Naive thymus-derived CD4-positive, alpha-beta T cell (primary cell): Measurements from ENCODE around the gene SYT14. TPM values are rescaled to one million over a fixed set of nuclear protein-coding genes. Genes with fewer than 3 reads are reported as not detected.

ENCODE experiments used
- ATAC-seq: fragments of 150-1000 bp; cut with Tn5 transposase; 2 replicates; pipeline ENCODE4 v1.10.0; 2021; ENCODE audit warnings: mild to moderate bottlenecking, moderate library complexity
- CTCF ChIA-PET: fragments of 350-600 bp; sonication (Branson Sonifier 250); formaldehyde crosslinking; loops from one replicate; lab custom pipeline; 2021; ENCODE audit warnings: antibody characterized with exemption; lab: Charles Lee
- POLR2A ChIA-PET: fragments of 350-600 bp; sonication (Branson Sonifier 250); formaldehyde crosslinking; loops from one replicate; lab custom pipeline; 2021; ENCODE audit warnings: antibody characterized with exemption, inconsistent platforms; lab: Charles Lee
- DNase-seq, 9 donors: peaks; one replicate each; pipeline versions ENCODE4 v3.0.0 to v3.0.0-alpha.2; 2020 to 2022; ENCODE audit warnings: mixed read lengths in 1 of 9
- H3K27ac ChIP-seq: one replicate; pipeline ENCODE4 v1.7.0; 2013; ENCODE audit warnings: mild to moderate bottlenecking, low read depth, low read length, moderate library complexity
- H3K27me3 ChIP-seq, 2 donors: one replicate each; pipeline ENCODE4 v1.7.0; 2013; ENCODE audit warnings: low read length in 2 of 2, mild to moderate bottlenecking in 2 of 2, moderate library complexity in 2 of 2; ENCODE audit not compliant: control insufficient read depth in 2 of 2, insufficient read depth in 2 of 2
- H3K36me3 ChIP-seq, 3 experiments: 1 replicate in 2 of 3; 2 replicates in 1 of 3; pipeline ENCODE4 v1.7.0; 2013; ENCODE audit warnings: low read length in 3 of 3, mild to moderate bottlenecking in 3 of 3, moderate library complexity in 1 of 3; ENCODE audit not compliant: insufficient read depth in 3 of 3, control insufficient read depth in 2 of 3
- H3K4me1 ChIP-seq, 2 donors: one replicate each; pipeline ENCODE4 v1.7.0; 2013; ENCODE audit warnings: low read length in 2 of 2, mild to moderate bottlenecking in 2 of 2, moderate library complexity in 1 of 2; ENCODE audit not compliant: control insufficient read depth in 2 of 2, insufficient read depth in 2 of 2
- H3K4me3 ChIP-seq: 2 replicates; pipeline ENCODE4 v1.7.0; 2013; ENCODE audit warnings: mild to moderate bottlenecking, low read length
- H3K9me3 ChIP-seq, 3 experiments: 1 replicate in 2 of 3; 2 replicates in 1 of 3; pipeline ENCODE4 v1.7.0; 2013; ENCODE audit warnings: low read length in 3 of 3; ENCODE audit not compliant: control insufficient read depth in 2 of 3
- H3K27ac Mint-ChIP-seq, 9 donors: one replicate each; pipeline ENCODE4 v1.8.0; 2020 to 2022; ENCODE audit warnings: mixed read lengths in 9 of 9, mild to moderate bottlenecking in 8 of 9, moderate library complexity in 5 of 9, inconsistent platforms in 2 of 9
- H3K27me3 Mint-ChIP-seq, 5 donors: one replicate each; pipeline ENCODE4 v1.8.0; 2021 to 2022; ENCODE audit warnings: mixed read lengths in 5 of 5, mild to moderate bottlenecking in 1 of 5
- H3K36me3 Mint-ChIP-seq, 5 donors: one replicate each; pipeline ENCODE4 v1.8.0; 2020 to 2022; ENCODE audit warnings: mixed read lengths in 5 of 5, mild to moderate bottlenecking in 3 of 5, inconsistent platforms in 1 of 5
- H3K4me1 Mint-ChIP-seq, 7 donors: one replicate each; pipeline ENCODE4 v1.8.0; 2020 to 2022; ENCODE audit warnings: mixed read lengths in 7 of 7, mild to moderate bottlenecking in 3 of 7, inconsistent platforms in 1 of 7
- H3K4me3 Mint-ChIP-seq, 10 donors: one replicate each; pipeline ENCODE4 v1.8.0; 2020 to 2022; ENCODE audit warnings: mild to moderate bottlenecking in 10 of 10, mixed read lengths in 10 of 10, moderate library complexity in 6 of 10, inconsistent platforms in 2 of 10
- H3K9me3 Mint-ChIP-seq, 11 donors: one replicate each; pipeline ENCODE4 v1.8.0; 2020 to 2022; ENCODE audit warnings: mixed read lengths in 11 of 11, mild to moderate bottlenecking in 4 of 11, inconsistent platforms in 1 of 11, moderate library complexity in 1 of 11
- intact Hi-C, 2 donors: fragments of 100-400 bp; cut with micrococcal nuclease; formaldehyde crosslinking; loops; one replicate each; pipeline ENCODE4 v1.15.1; 2023
- polyA plus RNA-seq, 2 donors: library from polyadenylated mRNA; unstranded; fragments of 300-500 nt; fragmentation: Illumina TruSeq; gene quantifications; one replicate each; pipeline ENCODE4 v1.2.3, GENCODE V29; 2021
- total RNA-seq, 6 experiments: library from RNA in 5 of 6; stranded (reverse) in 5 of 6; gene quantifications; 1 replicate in 5 of 6; 2 replicates in 1 of 6; pipeline ENCODE4 v1.2.3 and lab custom pipeline; 2021 to 2026

The SYT14 gene
- total and polyA plus RNA-seq, 7 experiments from 2014 or later, result not detected

DNA sequence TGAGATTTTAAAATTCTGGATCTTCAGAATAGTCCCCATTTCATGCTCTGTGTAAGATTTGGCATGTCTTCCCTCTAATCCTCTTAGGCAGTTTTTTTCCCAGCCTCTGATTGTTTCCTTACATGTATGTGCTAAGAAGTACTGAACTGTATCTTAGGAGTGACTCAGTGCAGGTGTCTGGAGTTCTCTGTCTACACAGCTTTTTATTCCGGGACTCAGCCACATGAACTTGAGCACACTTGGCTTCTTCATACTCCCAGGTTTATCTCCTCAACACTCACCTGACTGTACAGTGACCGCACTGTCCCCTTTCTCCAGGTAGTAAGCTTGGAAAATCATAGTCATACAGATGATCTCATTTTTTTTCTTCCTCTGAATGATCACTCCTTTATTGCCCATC, 50.7 kb downstream of the SYT14 start:
- no peak for ATAC-seq
- no peak overlapping the region for H3K4me3 ChIP-seq
- H3K9me3 ChIP-seq, result no peaks in the 10 kb centered on the region
- H3K4me1 ChIP-seq, result no peaks in the 10 kb centered on the region
- peaks cover 0 to 23% (median 5%) of the 10 kb centered on the region in 11 donors for H3K9me3 Mint-ChIP-seq
- no peaks in the 10 kb centered on the region for H3K36me3 ChIP-seq
- CTCF ChIA-PET, result interaction anchor here (0.6 kb wide), 1 partner anchor 189 kb away, joined by 3 read pairs; no protein-coding TSS in a partner anchor
- POLR2A ChIA-PET, result no interaction called here
- no peaks in the 10 kb centered on the region for H3K4me1 Mint-ChIP-seq
- H3K27me3 ChIP-seq, result no peaks in the 10 kb centered on the region
- no peak overlapping the region for H3K27ac Mint-ChIP-seq
- H3K27ac ChIP-seq, result no peak overlapping the region
- intact Hi-C loops, result loop anchor here (1.0 to 10.0 kb wide), 3 partner anchors 128 to 434 kb away; no protein-coding TSS in a partner anchor
- H3K36me3 Mint-ChIP-seq, result peaks cover 0 to 5% (median 0%) of the 10 kb centered on the region in 5 donors
- peaks cover 0 to 42% (median 37%) of the 10 kb centered on the region in 5 donors for H3K27me3 Mint-ChIP-seq
- DNase-seq, result no peak
- no peak overlapping the region for H3K4me3 Mint-ChIP-seq

DNA sequence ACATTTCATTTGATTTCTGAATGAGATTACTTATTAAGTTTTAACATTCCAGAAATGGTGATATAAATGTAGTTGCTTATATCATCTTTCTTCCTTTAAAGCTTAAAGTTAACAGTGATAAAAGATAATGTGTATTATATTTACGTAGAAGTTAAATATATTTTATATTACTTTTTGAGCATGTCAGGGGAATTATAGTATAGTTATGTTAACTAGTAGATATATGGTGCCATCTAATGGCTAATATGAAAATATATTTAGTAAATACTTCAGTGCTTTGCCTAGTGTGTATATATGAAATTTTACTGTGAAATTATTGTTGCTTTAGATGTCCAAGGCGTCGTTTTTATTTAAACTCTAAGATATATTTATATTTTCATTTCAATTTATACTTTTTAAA, 51.5 kb downstream of the SYT14 start:
- Histone ChIP-seq H3K27ac (no peak overlapping the region), H3K4me3 (no peak overlapping the region), H3K4me1 (no peaks in the 10 kb centered on the region), H3K9me3 (no peaks in the 10 kb centered on the region), H3K27me3 (no peaks in the 10 kb centered on the region), H3K36me3 (no peaks in the 10 kb centered on the region)
- Mint-ChIP-seq H3K36me3 (peaks cover 0 to 5% (median 0%) of the 10 kb centered on the region in 5 donors), H3K4me3 (no peak overlapping the region), H3K4me1 (no peaks in the 10 kb centered on the region), H3K27me3 (peaks cover 0 to 45% (median 43%) of the 10 kb centered on the region in 5 donors), H3K9me3 (peaks cover 0 to 20% (median 5%) of the 10 kb centered on the region in 11 donors), H3K27ac (no peak overlapping the region)
- DNase-seq, result no peak
- no peak for ATAC-seq
- intact Hi-C loops, result loop anchor here (1.0 to 10.0 kb wide), 3 partner anchors 129 to 435 kb away; no protein-coding TSS in a partner anchor
- ChIA-PET POLR2A (no interaction called here), CTCF (interaction anchor here (0.6 kb wide), 1 partner anchor 190 kb away, joined by 3 read pairs; no protein-coding TSS in a partner anchor)

DNA sequence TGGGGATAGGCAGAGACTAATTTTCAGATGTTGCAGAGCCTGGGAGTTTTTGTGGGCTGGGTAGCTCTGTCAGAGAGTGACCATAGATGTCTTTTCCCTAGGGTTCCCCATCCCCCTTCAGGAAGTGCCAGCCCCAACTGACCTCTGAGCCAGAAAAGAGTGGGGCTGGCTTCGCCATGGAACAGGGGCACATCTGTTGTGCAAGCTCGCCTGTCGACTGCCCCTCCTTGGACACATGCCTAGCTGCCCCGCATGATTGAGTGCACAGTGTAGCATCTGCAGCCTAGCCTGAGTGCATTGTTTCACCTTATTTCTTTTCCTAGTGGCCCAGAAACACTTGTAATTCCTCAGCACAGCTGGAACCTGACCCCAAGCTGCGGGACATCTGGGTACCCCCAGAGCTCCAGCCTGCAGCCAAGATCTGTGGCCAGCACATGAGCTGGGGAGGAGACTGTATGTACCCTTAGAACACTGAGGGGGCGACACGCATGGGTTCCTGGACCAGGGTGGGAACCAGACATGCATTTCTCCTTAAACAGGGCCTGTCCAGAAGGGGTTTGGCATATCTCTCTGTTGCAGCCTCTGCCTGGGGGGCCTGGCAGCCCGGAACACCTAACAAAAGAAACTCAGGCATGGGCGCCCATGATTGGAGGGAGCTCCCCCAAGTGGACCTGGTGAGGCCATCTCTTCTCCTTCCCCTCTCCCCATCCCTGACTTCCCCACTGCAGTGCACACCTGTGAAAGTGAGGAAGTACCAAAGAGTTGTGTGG, 55.2 kb downstream of the SYT14 start:
- H3K4me3 ChIP-seq, result no peak overlapping the region
- H3K36me3 ChIP-seq, result no peaks in the 10 kb centered on the region
- H3K9me3 Mint-ChIP-seq, result peaks cover 0 to 2% (median 0%) of the 10 kb centered on the region in 11 donors
- H3K36me3 Mint-ChIP-seq, result no peaks in the 10 kb centered on the region
- H3K4me3 Mint-ChIP-seq, result no peak overlapping the region
- no peak overlapping the region for H3K27ac Mint-ChIP-seq
- peaks cover 0 to 52% (median 43%) of the 10 kb centered on the region in 5 donors for H3K27me3 Mint-ChIP-seq
- ATAC-seq, result no peak
- POLR2A ChIA-PET, result no interaction called here
- H3K4me1 ChIP-seq, result no peaks in the 10 kb centered on the region
- H3K27ac ChIP-seq, result no peak overlapping the region
- no peaks in the 10 kb centered on the region for H3K4me1 Mint-ChIP-seq
- no peaks in the 10 kb centered on the region for H3K9me3 ChIP-seq
- CTCF ChIA-PET, result no interaction called here
- no peaks in the 10 kb centered on the region for H3K27me3 ChIP-seq
- intact Hi-C loops, result no loop called here
- DNase-seq, result no peak

DNA sequence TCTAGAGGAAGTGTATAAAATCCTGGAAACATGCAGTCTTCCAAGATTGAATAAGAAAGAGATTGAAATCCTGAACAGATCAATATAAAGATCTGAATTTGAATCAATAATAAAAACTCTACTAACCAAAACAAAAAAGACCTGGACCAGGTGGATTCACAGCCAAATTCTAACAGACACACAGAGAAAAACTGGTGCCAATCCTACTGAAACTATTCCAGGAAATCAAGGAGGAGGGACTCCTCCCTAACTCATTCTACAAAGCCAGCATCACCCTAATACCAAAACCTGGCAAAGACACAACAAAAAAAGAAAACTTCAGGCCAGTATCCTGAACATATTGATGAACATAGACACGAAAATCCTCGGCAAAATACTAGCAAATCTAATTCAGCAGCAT, 58.3 kb downstream of the SYT14 start:
- no peak for DNase-seq
- no peak for ATAC-seq
- Mint-ChIP-seq H3K36me3 (no peaks in the 10 kb centered on the region), H3K27ac (no peak overlapping the region), H3K4me3 (no peak overlapping the region), H3K27me3 (peaks cover 5 to 51% (median 34%) of the 10 kb centered on the region in 5 donors), H3K4me1 (no peaks in the 10 kb centered on the region), H3K9me3 (peaks cover 0 to 2% (median 0%) of the 10 kb centered on the region in 11 donors)
- intact Hi-C loops, result no loop called here
- Histone ChIP-seq H3K36me3 (no peaks in the 10 kb centered on the region), H3K27ac (no peak overlapping the region), H3K9me3 (no peaks in the 10 kb centered on the region), H3K4me3 (no peak overlapping the region), H3K27me3 (no peaks in the 10 kb centered on the region), H3K4me1 (no peaks in the 10 kb centered on the region)
- ChIA-PET CTCF (no interaction called here), POLR2A (no interaction called here)

DNA sequence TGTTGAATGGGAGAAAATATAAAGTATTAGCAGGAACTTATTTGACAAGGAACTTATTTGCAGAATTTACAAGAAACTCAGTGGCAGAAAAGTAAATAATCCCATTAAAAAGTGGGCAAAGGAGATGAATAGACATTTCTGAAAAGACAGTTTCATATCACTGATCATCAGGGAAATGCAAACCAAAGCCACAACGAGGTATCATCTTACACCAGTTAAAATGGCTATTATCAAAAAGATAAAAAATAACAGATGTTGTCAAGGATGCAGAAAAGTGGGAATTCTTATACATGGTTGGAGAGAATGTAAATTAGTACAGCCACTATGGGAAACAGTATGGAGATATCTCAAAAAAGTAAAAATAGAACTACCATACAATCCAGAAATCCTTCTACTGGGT, 61.0 kb downstream of the SYT14 start:
- ChIA-PET POLR2A (no interaction called here), CTCF (no interaction called here)
- H3K4me3 Mint-ChIP-seq, result no peak overlapping the region
- Histone ChIP-seq H3K36me3 (no peaks in the 10 kb centered on the region), H3K4me3 (no peak overlapping the region), H3K4me1 (no peaks in the 10 kb centered on the region), H3K27ac (no peak overlapping the region), H3K27me3 (no peaks in the 10 kb centered on the region), H3K9me3 (no peaks in the 10 kb centered on the region)
- H3K27me3 Mint-ChIP-seq, result peaks cover 13 to 33% (median 22%) of the 10 kb centered on the region in 5 donors
- no peaks in the 10 kb centered on the region for H3K36me3 Mint-ChIP-seq
- intact Hi-C loops, result no loop called here
- ATAC-seq (no peak), DNase-seq (no peak)
- H3K4me1 Mint-ChIP-seq, result no peaks in the 10 kb centered on the region
- H3K27ac Mint-ChIP-seq, result no peak overlapping the region
- peaks cover 0 to 2% (median 0%) of the 10 kb centered on the region in 11 donors for H3K9me3 Mint-ChIP-seq

DNA sequence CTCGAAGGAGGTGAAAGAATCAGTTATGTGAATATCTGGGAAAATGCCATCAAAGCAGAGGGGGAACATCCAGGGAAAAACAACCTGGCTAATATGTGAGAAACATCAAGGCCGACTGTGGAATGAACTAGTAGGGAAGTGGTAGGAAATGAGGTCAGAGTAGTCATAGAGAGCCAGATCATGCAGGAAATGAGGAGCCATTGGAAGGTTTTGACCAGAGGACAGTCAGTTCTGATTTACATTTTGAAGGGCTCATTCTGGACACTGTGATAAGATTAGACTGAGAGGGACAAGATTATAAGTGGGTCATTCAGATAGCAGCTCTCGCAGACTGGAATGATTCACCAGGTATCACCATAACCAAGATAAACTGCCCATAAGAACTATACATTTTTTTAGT, 63.7 kb downstream of the SYT14 start:
- Mint-ChIP-seq H3K27me3 (peaks cover 4 to 18% (median 10%) of the 10 kb centered on the region in 5 donors), H3K4me3 (no peak overlapping the region), H3K27ac (no peak overlapping the region), H3K36me3 (no peaks in the 10 kb centered on the region), H3K4me1 (no peaks in the 10 kb centered on the region), H3K9me3 (no peaks in the 10 kb centered on the region)
- no peaks in the 10 kb centered on the region for H3K27me3 ChIP-seq
- H3K36me3 ChIP-seq, result no peaks in the 10 kb centered on the region
- ChIA-PET POLR2A (no interaction called here), CTCF (no interaction called here)
- H3K27ac ChIP-seq, result no peak overlapping the region
- H3K9me3 ChIP-seq, result no peaks in the 10 kb centered on the region
- DNase-seq (no peak), ATAC-seq (no peak)
- H3K4me1 ChIP-seq, result no peaks in the 10 kb centered on the region
- no peak overlapping the region for H3K4me3 ChIP-seq
- intact Hi-C loops, result no loop called here

DNA sequence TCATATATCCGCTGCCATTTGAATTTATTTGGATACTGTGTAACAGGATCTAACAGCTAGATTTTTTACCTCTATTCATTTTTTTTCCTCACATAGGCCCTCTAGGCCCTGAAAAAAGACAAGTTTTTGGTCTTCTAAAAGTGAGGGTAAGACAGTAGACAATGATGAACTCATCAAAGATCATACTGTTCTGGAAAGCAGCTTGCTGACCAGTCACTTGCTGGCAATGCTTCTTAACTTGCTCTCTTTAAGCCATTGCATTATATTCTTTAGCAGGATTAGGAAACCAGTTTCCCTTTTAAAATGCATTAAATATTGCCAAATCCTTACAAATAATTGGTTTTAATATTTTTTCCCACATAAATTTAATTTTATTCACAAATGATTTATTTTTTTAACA, 65.5 kb downstream of the SYT14 start:
- H3K27me3 Mint-ChIP-seq, result peaks cover 2 to 15% (median 7%) of the 10 kb centered on the region in 5 donors
- intact Hi-C loops, result no loop called here
- Histone ChIP-seq H3K9me3 (no peaks in the 10 kb centered on the region), H3K27ac (no peak overlapping the region), H3K4me3 (no peak overlapping the region), H3K36me3 (no peaks in the 10 kb centered on the region), H3K4me1 (no peaks in the 10 kb centered on the region), H3K27me3 (no peaks in the 10 kb centered on the region)
- ChIA-PET POLR2A (no interaction called here), CTCF (no interaction called here)
- H3K27ac Mint-ChIP-seq, result no peak overlapping the region
- ATAC-seq, result no peak
- H3K4me3 Mint-ChIP-seq, result no peak overlapping the region
- no peaks in the 10 kb centered on the region for H3K36me3 Mint-ChIP-seq
- H3K9me3 Mint-ChIP-seq, result no peaks in the 10 kb centered on the region
- H3K4me1 Mint-ChIP-seq, result no peaks in the 10 kb centered on the region
- DNase-seq, result no peak
